Measurements from ENCODE around the gene GABRQ. TPM values are rescaled to one million over a fixed set of nuclear protein-coding genes. Genes with fewer than 3 reads are reported as not detected.

Gene GABRQ
- total RNA-seq, 1 donor from 2014 or later, result 0.52 TPM

DNA sequence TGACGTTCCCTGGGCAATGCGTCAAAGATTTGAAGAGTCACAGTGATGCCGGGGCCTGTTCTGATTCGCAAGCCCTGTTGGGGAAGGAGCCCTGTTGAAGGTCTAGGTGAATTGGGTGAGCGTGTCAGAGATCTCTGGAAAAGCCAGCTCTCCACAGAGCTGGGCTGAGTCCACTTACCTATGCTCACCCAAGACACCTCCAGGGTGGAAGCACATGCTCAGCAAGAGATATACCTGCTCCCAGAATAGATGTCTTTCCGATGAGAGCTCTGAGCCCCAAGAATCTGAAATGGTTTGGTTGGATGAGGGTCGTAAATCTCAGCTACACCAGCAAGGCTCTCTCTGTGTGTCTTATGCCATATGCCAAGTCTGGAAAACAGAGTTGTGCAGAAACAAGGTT is 1.7 kb downstream of the GABRQ start:
- Histone ChIP-seq H3K9ac (ENCODE audit: low read depth in 1 of 3, low read length in 3 of 3) (no peak overlapping the region), H3K27me3 (ENCODE audit: control insufficient read depth in 3 of 3, insufficient read depth in 3 of 3, low read length in 3 of 3) (peaks cover 4 to 13% (median 8%) of the 10 kb centered on the region in 3 donors), H3K27ac (ENCODE audit: low read depth, low read length) (no peak overlapping the region), H3K9me3 (ENCODE audit: control insufficient read depth in 3 of 3, low read length in 3 of 3) (peaks cover 0 to 4% (median 0%) of the 10 kb centered on the region in 3 donors), H3K4me3 (ENCODE audit: low read length in 3 of 3) (no peak overlapping the region), H3K4me1 (ENCODE audit: control insufficient read depth in 3 of 3, insufficient read depth in 3 of 3, low read length in 3 of 3) (no peaks in the 10 kb centered on the region), H3K36me3 (ENCODE audit: control insufficient read depth in 3 of 3, insufficient read depth in 3 of 3, low read length in 3 of 3) (no peaks in the 10 kb centered on the region)

DNA sequence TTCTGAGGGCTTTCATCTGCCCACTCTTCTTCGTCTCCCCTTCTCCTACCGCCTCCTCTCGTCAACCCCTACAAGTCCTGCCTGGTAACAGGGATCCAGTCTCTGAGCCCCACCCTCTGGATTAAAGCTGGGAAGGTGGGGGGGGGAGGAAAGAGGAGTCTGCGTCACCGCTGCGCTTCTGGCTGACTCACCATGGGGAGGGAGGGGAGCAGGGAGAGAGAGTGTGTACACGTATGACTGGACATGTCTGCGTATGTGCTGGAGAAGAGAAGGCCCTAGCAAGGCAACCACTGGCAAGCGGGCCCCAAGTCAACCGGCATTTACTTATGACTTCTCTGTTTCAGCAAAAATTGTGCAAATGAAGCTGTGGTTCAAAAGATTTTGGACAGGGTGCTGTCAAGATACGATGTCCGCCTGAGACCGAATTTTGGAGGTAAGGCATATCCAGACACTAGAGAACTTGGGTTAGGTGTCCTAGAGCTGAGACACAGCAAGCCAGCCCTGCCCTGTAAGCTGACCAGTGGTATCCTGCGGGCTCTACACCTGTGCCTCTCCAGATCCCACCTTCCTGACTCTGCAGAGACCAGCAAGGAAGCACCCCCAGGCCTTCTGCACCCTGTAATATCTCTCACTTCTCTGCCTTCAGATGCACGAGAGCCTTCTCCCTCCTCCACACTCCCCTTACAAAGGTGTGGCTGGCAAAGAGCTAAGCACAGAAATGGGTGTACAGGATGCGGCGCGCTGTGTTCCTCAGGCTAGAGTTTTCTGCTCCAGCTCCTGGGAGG is 2.5 kb downstream of the GABRQ start:
- Histone ChIP-seq H3K4me1 (ENCODE audit: control insufficient read depth in 3 of 3, insufficient read depth in 3 of 3, low read length in 3 of 3) (no peaks in the 10 kb centered on the region), H3K4me3 (ENCODE audit: low read length in 3 of 3) (no peak overlapping the region), H3K9ac (ENCODE audit: low read depth in 1 of 3, low read length in 3 of 3) (no peak overlapping the region), H3K9me3 (ENCODE audit: control insufficient read depth in 3 of 3, low read length in 3 of 3) (peaks cover 0 to 5% (median 0%) of the 10 kb centered on the region in 3 donors), H3K27ac (ENCODE audit: low read depth, low read length) (no peak overlapping the region), H3K27me3 (ENCODE audit: control insufficient read depth in 3 of 3, insufficient read depth in 3 of 3, low read length in 3 of 3) (peaks cover 4 to 13% (median 8%) of the 10 kb centered on the region in 3 donors), H3K36me3 (ENCODE audit: control insufficient read depth in 3 of 3, insufficient read depth in 3 of 3, low read length in 3 of 3) (no peaks in the 10 kb centered on the region)

DNA sequence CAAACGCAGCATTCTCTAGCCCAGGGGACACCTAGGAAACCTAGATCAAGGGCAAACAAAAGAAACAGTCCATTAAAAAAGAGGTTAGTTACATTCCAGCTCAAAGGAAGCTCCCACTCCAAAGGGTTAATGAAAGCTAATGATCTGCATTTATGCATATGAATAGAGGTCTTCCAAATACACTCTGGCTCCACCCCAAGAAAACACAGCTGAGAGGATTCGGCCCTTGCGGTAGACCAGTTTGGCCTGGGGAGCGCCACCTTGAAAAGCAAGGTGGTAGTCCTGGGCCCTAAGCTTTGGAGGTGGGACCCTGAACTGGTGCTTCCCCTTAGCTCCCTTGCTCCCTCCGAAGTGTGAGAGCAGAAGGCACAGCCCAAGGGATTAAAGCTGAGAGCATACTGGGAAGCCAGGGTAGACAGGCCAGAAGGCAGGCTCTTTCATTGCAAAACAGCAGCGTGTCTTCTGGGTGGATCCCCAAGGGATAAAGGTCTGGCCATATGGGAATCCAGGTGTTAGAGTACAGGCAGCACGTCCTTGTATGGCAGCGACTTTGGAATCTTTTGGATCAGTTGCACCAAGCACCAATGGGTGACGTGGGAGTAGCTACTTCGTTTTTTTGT is 3.7 kb downstream of the GABRQ start:
- Histone ChIP-seq H3K9me3 (ENCODE audit: control insufficient read depth in 3 of 3, low read length in 3 of 3) (peaks cover 0 to 5% (median 0%) of the 10 kb centered on the region in 3 donors), H3K9ac (ENCODE audit: low read depth in 1 of 3, low read length in 3 of 3) (no peak overlapping the region), H3K4me3 (ENCODE audit: low read length in 3 of 3) (no peak overlapping the region), H3K27me3 (ENCODE audit: control insufficient read depth in 3 of 3, insufficient read depth in 3 of 3, low read length in 3 of 3) (peaks cover 4 to 13% (median 8%) of the 10 kb centered on the region in 3 donors), H3K4me1 (ENCODE audit: control insufficient read depth in 3 of 3, insufficient read depth in 3 of 3, low read length in 3 of 3) (no peaks in the 10 kb centered on the region), H3K36me3 (ENCODE audit: control insufficient read depth in 3 of 3, insufficient read depth in 3 of 3, low read length in 3 of 3) (no peaks in the 10 kb centered on the region), H3K27ac (ENCODE audit: low read depth, low read length) (no peak overlapping the region)

DNA sequence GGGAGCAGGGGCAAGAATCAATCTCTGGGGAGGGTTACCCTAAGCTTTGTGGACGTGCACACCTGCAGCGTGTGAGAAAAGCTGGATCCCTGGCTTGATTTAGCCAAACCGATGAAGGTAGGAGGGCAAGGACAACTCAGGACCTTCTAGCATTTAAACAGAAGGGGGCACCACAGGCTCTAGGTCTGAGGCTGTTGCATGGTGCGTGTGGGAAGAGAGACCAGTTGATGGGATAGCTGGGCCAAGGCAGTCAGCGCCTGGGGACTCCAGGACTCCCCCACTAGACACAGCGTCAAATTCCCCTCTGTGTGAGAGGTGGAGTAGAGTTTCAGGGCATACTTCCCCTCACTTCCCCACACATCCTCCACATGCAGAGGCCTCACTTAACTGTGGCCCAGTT is 4.3 kb downstream of the GABRQ start:
- peaks cover 0 to 5% (median 0%) of the 10 kb centered on the region in 3 donors for H3K9me3 ChIP-seq (ENCODE audit: control insufficient read depth in 3 of 3, low read length in 3 of 3)
- no peaks in the 10 kb centered on the region for H3K4me1 ChIP-seq (ENCODE audit: control insufficient read depth in 3 of 3, insufficient read depth in 3 of 3, low read length in 3 of 3)
- no peaks in the 10 kb centered on the region for H3K36me3 ChIP-seq (ENCODE audit: control insufficient read depth in 3 of 3, insufficient read depth in 3 of 3, low read length in 3 of 3)
- H3K4me3 ChIP-seq (ENCODE audit: low read length in 3 of 3), result no peak overlapping the region
- H3K27ac ChIP-seq (ENCODE audit: low read depth, low read length), result no peak overlapping the region
- H3K9ac ChIP-seq (ENCODE audit: low read depth in 1 of 3, low read length in 3 of 3), result no peak overlapping the region
- peaks cover 4 to 13% (median 8%) of the 10 kb centered on the region in 3 donors for H3K27me3 ChIP-seq (ENCODE audit: control insufficient read depth in 3 of 3, insufficient read depth in 3 of 3, low read length in 3 of 3)

DNA sequence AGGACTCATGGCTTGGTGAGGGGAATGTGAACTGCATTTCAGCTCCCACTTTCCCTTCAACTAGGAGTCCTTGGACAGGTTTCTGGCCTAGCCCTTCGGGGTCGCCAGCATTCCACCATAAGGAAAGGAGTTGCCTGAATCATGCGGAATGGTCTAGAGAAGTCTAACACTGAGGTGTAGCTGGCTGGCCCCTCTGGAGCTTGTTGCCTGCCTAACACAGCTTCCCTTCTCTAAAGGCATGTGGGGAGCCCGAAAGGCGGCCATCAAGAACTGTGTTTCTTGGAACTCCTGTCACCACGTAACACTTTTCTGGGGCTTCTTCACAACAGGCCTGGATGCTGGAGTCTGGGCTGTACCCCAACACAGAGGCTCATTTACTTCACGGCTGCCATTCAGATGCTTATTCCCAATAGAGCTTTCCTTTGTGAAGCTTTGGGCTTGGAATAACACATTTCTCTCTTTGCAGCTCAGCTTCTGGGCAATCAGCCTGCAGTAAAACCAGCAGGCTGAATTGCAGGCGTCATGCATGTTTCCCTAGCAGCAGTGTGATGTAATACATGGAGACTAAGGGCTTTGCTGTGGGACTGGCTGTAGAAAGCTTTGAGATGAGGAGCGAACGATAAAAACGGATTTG is 5.4 kb downstream of the GABRQ start:
- Histone ChIP-seq H3K9ac (ENCODE audit: low read depth in 1 of 3, low read length in 3 of 3) (no peak overlapping the region), H3K9me3 (ENCODE audit: control insufficient read depth in 3 of 3, low read length in 3 of 3) (peaks cover 0 to 5% (median 0%) of the 10 kb centered on the region in 3 donors), H3K27ac (ENCODE audit: low read depth, low read length) (no peak overlapping the region), H3K36me3 (ENCODE audit: control insufficient read depth in 3 of 3, insufficient read depth in 3 of 3, low read length in 3 of 3) (no peaks in the 10 kb centered on the region), H3K4me3 (ENCODE audit: low read length in 3 of 3) (no peak overlapping the region), H3K4me1 (ENCODE audit: control insufficient read depth in 3 of 3, insufficient read depth in 3 of 3, low read length in 3 of 3) (no peaks in the 10 kb centered on the region), H3K27me3 (ENCODE audit: control insufficient read depth in 3 of 3, insufficient read depth in 3 of 3, low read length in 3 of 3) (peaks cover 2 to 13% (median 8%) of the 10 kb centered on the region in 3 donors)

DNA sequence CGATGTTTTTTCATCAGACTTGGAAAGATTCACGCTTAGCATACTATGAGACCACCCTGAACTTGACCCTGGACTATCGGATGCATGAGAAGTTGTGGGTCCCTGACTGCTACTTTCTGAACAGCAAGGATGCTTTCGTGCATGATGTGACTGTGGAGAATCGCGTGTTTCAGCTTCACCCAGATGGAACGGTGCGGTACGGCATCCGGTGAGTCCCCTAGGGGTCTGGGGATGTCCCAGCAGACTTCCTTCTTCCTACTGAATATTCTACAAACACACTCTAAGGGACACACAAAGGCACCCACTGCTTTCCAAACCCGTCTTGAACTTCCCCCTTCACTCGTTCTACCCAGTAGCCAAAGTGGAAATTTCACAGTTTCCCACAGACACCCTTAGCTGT is 9.3 kb downstream of the GABRQ start:
- Histone ChIP-seq H3K4me3 (ENCODE audit: low read length in 3 of 3) (no peak overlapping the region), H3K4me1 (ENCODE audit: control insufficient read depth in 3 of 3, insufficient read depth in 3 of 3, low read length in 3 of 3) (no peaks in the 10 kb centered on the region), H3K9ac (ENCODE audit: low read depth in 1 of 3, low read length in 3 of 3) (no peak overlapping the region), H3K9me3 (ENCODE audit: control insufficient read depth in 3 of 3, low read length in 3 of 3) (peaks cover 0 to 7% (median 0%) of the 10 kb centered on the region in 3 donors), H3K27me3 (ENCODE audit: control insufficient read depth in 3 of 3, insufficient read depth in 3 of 3, low read length in 3 of 3) (no peaks in the 10 kb centered on the region), H3K27ac (ENCODE audit: low read depth, low read length) (no peak overlapping the region), H3K36me3 (ENCODE audit: control insufficient read depth in 3 of 3, insufficient read depth in 3 of 3, low read length in 3 of 3) (no peaks in the 10 kb centered on the region)

DNA sequence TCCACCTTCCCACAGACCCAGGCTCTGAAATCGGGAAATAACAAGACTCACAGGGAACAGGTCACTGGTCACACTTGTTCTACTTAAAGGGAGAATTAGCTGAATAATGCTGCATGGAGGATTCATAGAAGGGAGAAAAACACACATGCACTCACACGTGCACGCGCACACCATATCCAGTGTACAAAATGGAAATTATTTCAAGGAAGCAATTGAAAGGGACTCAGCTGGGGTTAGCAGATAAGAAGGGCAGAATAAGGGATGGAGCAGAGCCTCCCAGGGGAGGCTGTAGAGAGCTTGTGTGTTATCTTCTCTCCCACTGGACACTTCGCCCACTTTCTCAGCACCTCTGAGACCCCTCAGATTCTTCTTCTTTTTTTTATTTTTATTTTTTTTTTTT is 10.3 kb downstream of the GABRQ start:
- Histone ChIP-seq H3K9me3 (ENCODE audit: control insufficient read depth in 3 of 3, low read length in 3 of 3) (peaks cover 0 to 7% (median 0%) of the 10 kb centered on the region in 3 donors), H3K27me3 (ENCODE audit: control insufficient read depth in 3 of 3, insufficient read depth in 3 of 3, low read length in 3 of 3) (no peaks in the 10 kb centered on the region), H3K4me1 (ENCODE audit: control insufficient read depth in 3 of 3, insufficient read depth in 3 of 3, low read length in 3 of 3) (no peaks in the 10 kb centered on the region), H3K4me3 (ENCODE audit: low read length in 3 of 3) (no peak overlapping the region), H3K27ac (ENCODE audit: low read depth, low read length) (no peak overlapping the region), H3K9ac (ENCODE audit: low read depth in 1 of 3, low read length in 3 of 3) (no peak overlapping the region), H3K36me3 (ENCODE audit: control insufficient read depth in 3 of 3, insufficient read depth in 3 of 3, low read length in 3 of 3) (no peaks in the 10 kb centered on the region)

DNA sequence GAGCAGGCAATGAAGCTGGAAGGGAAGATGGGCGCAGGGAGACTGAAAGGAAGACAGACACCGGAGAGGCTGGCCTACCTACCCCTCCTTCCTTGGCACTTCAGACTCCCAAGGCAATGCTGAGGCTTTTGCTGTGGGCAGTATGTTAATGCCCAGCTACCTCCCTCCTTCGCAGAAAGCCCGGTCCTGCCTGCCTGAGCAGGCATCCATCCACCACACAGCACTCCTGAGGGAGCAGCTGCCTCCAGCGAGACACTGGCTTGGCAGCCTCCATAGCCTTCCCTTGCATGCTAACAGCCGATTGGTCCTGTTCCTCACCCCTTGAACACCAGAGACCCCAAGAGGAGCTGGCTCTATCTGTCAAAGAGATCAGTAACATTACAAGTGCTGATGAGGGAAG is 14.4 kb downstream of the GABRQ start:
- peaks cover 0 to 5% (median 0%) of the 10 kb centered on the region in 3 donors for H3K27me3 ChIP-seq (ENCODE audit: control insufficient read depth in 3 of 3, insufficient read depth in 3 of 3, low read length in 3 of 3)
- no peaks in the 10 kb centered on the region for H3K4me1 ChIP-seq (ENCODE audit: control insufficient read depth in 3 of 3, insufficient read depth in 3 of 3, low read length in 3 of 3)
- H3K27ac ChIP-seq (ENCODE audit: low read depth, low read length), result no peak overlapping the region
- no peak overlapping the region for H3K4me3 ChIP-seq (ENCODE audit: low read length in 3 of 3)
- no peak overlapping the region for H3K9ac ChIP-seq (ENCODE audit: low read depth in 1 of 3, low read length in 3 of 3)
- H3K9me3 ChIP-seq (ENCODE audit: control insufficient read depth in 3 of 3, low read length in 3 of 3), result peaks cover 0 to 2% (median 0%) of the 10 kb centered on the region in 3 donors
- no peaks in the 10 kb centered on the region for H3K36me3 ChIP-seq (ENCODE audit: control insufficient read depth in 3 of 3, insufficient read depth in 3 of 3, low read length in 3 of 3)

DNA sequence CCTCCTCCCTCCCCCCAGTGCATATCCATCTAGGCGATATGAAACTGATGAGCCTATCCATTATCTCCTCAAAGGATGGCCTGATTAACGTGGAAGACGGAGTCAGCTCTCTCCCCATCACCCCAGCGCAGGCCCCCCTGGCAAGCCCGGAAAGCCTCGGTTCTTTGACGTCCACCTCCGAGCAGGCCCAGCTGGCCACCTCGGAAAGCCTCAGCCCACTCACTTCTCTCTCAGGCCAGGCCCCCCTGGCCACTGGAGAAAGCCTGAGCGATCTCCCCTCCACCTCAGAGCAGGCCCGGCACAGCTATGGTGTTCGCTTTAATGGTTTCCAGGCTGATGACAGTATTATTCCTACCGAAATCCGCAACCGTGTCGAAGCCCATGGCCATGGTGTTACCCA is 14.8 kb downstream of the GABRQ start:
- Histone ChIP-seq H3K9ac (ENCODE audit: low read depth in 1 of 3, low read length in 3 of 3) (no peak overlapping the region), H3K4me3 (ENCODE audit: low read length in 3 of 3) (no peak overlapping the region), H3K27me3 (ENCODE audit: control insufficient read depth in 3 of 3, insufficient read depth in 3 of 3, low read length in 3 of 3) (peaks cover 0 to 5% (median 0%) of the 10 kb centered on the region in 3 donors), H3K4me1 (ENCODE audit: control insufficient read depth in 3 of 3, insufficient read depth in 3 of 3, low read length in 3 of 3) (no peaks in the 10 kb centered on the region), H3K9me3 (ENCODE audit: control insufficient read depth in 3 of 3, low read length in 3 of 3) (peaks cover 0 to 2% (median 0%) of the 10 kb centered on the region in 3 donors), H3K27ac (ENCODE audit: low read depth, low read length) (no peak overlapping the region), H3K36me3 (ENCODE audit: control insufficient read depth in 3 of 3, insufficient read depth in 3 of 3, low read length in 3 of 3) (no peaks in the 10 kb centered on the region)

DNA sequence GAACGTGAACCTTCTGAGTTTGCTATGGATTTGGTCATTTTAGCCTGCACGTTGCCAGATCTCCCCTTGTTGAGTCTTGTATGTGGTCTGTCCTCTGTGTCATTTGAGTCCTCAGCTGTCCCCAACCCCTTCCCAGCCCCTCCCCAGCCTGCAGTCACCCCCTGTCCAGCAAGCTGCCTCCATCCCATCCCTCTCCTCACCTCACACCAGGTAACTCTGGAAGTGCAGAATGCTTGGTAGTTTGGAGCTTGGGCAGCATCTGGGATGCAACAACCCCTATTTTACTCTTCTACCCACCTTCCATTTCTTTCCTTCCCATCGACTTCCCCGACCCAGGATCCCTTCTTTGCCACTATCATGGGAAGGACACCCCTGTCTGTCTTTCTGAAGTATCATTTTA is 18.4 kb downstream of the GABRQ start:
- no peak overlapping the region for H3K9ac ChIP-seq (ENCODE audit: low read depth in 1 of 3, low read length in 3 of 3)
- no peaks in the 10 kb centered on the region for H3K4me1 ChIP-seq (ENCODE audit: control insufficient read depth in 3 of 3, insufficient read depth in 3 of 3, low read length in 3 of 3)
- no peaks in the 10 kb centered on the region for H3K9me3 ChIP-seq (ENCODE audit: control insufficient read depth in 3 of 3, low read length in 3 of 3)
- no peaks in the 10 kb centered on the region for H3K36me3 ChIP-seq (ENCODE audit: control insufficient read depth in 3 of 3, insufficient read depth in 3 of 3, low read length in 3 of 3)
- no peak overlapping the region for H3K27ac ChIP-seq (ENCODE audit: low read depth, low read length)
- peaks cover 0 to 5% (median 0%) of the 10 kb centered on the region in 3 donors for H3K27me3 ChIP-seq (ENCODE audit: control insufficient read depth in 3 of 3, insufficient read depth in 3 of 3, low read length in 3 of 3)
- H3K4me3 ChIP-seq (ENCODE audit: low read length in 3 of 3), result no peak overlapping the region
